IMR-90 (cell line): ENCODE results near the gene CDH15. TPM values are rescaled to one million over a fixed set of nuclear protein-coding genes. Genes with fewer than 3 reads are reported as not detected.
A peak's percentile ranks its signal among the peaks of the same experiment; 100 is the strongest.

Source experiments
- ATAC-seq: fragments of 200-7000 bp; cut with Tn5 transposase; 2 replicates; pipeline ENCODE4 v1.9.1; 2020; ENCODE audit warnings: low read depth, mild to moderate bottlenecking, moderate library complexity
- BruUV-seq: library from RNA; stranded (reverse); fragments of 400-500 nt; replicated peaks from 2 replicates; lab custom pipeline; 2021; lab: Mats Ljungman, UMichigan
- CTCF ChIA-PET: fragments of 300-600 bp; formaldehyde crosslinking; extraction: SDS; loops from one replicate; lab custom pipeline; 2021; ENCODE audit warnings: antibody characterized with exemption; lab: Yijun Ruan, JAX
- POLR2A ChIA-PET: fragments of 300-600 bp; sonication (Branson Sonifier 250); formaldehyde crosslinking; loops from one replicate; lab custom pipeline; 2022; ENCODE audit warnings: antibody characterized with exemption; ENCODE audit not compliant: unreplicated experiment; lab: Charles Lee
- DNase-seq: peaks from one replicate; pipeline ENCODE4 v3.0.0; 2013
- H2AFZ ChIP-seq: replicated peaks from 2 replicates; pipeline ENCODE3; 2013; ENCODE audit warnings: low read length, mild to moderate bottlenecking; ENCODE audit not compliant: poor library complexity
- H2AK5ac ChIP-seq: 2 replicates; pipeline ENCODE4 v1.6.1; 2013; ENCODE audit warnings: low read depth, low read length, inconsistent platforms
- H2AK9ac ChIP-seq: replicated peaks from 2 replicates; pipeline ENCODE3; 2013; ENCODE audit warnings: mild to moderate bottlenecking, low read depth, low read length, moderate library complexity; ENCODE audit not compliant: poor library complexity
- H2BK120ac ChIP-seq: 2 replicates; pipeline ENCODE4 v1.6.1; 2013; ENCODE audit warnings: low read depth, low read length, inconsistent platforms
- H2BK15ac ChIP-seq: 3 replicates; pipeline ENCODE4 v1.6.1; 2013; ENCODE audit warnings: low read depth, low read length, inconsistent platforms
- H2BK20ac ChIP-seq: 2 replicates; pipeline ENCODE4 v1.6.1; 2013; ENCODE audit warnings: low read depth, mild to moderate bottlenecking, inconsistent platforms, low read length, moderate library complexity
- H2BK5ac ChIP-seq: 2 replicates; pipeline ENCODE4 v1.6.1; 2013; ENCODE audit warnings: mild to moderate bottlenecking, low read depth, low read length, inconsistent platforms; ENCODE audit not compliant: poor library complexity, severe bottlenecking
- H3K14ac ChIP-seq: replicated peaks from 2 replicates; pipeline ENCODE4 v1.6.1; 2013; ENCODE audit warnings: low read depth, low read length, inconsistent platforms
- H3K18ac ChIP-seq: 2 replicates; pipeline ENCODE4 v1.6.1; 2013; ENCODE audit warnings: low read depth, low read length, control low read depth
- H3K23ac ChIP-seq: 2 replicates; pipeline ENCODE4 v1.6.1; 2013; ENCODE audit warnings: low read depth, low read length, inconsistent platforms
- H3K27ac ChIP-seq: 2 replicates; pipeline ENCODE4 v1.5.1; 2013; ENCODE audit warnings: mild to moderate bottlenecking, control low read depth, low read length; ENCODE audit not compliant: insufficient read depth
- H3K27me3 ChIP-seq: 2 replicates; pipeline ENCODE4 v1.6.1; 2013; ENCODE audit warnings: low read length; ENCODE audit not compliant: control insufficient read depth, insufficient read depth
- H3K36me3 ChIP-seq: 2 replicates; pipeline ENCODE4 v1.6.1; 2013; ENCODE audit warnings: low read length, mixed read lengths; ENCODE audit not compliant: control insufficient read depth, insufficient read depth
- H3K4ac ChIP-seq: 2 replicates; pipeline ENCODE4 v1.6.1; 2013; ENCODE audit warnings: low read depth, low read length, inconsistent platforms
- H3K4me1 ChIP-seq: 2 replicates; pipeline ENCODE4 v1.6.1; 2013; ENCODE audit warnings: low read length, mixed read lengths; ENCODE audit not compliant: control insufficient read depth, insufficient read depth
- H3K4me2 ChIP-seq: 2 replicates; pipeline ENCODE4 v1.6.1; 2013; ENCODE audit warnings: low read depth, mild to moderate bottlenecking, control low read depth, low read length, moderate library complexity
- H3K4me3 ChIP-seq: 2 replicates; pipeline ENCODE4 v1.5.1; 2013; ENCODE audit warnings: low read depth, mild to moderate bottlenecking, control low read depth, low read length, moderate library complexity; ENCODE audit not compliant: insufficient read depth
- H3K56ac ChIP-seq: 2 replicates; pipeline ENCODE4 v1.6.1; 2013; ENCODE audit warnings: low read length, inconsistent platforms; ENCODE audit not compliant: insufficient read depth; ENCODE audit errors: extremely low read depth
- H3K79me1 ChIP-seq, 2 experiments: 2 replicates each; pipeline ENCODE4 v1.6.1; 2013; ENCODE audit warnings: low read length in 2 of 2, inconsistent platforms in 1 of 2, low read depth in 1 of 2
- H3K9ac ChIP-seq: 2 replicates; pipeline ENCODE4 v1.6.1; 2013; ENCODE audit warnings: low read depth, low read length, control low read depth
- H3K9me1 ChIP-seq: 2 replicates; pipeline ENCODE4 v1.6.1; 2013; ENCODE audit warnings: low read length, inconsistent platforms; ENCODE audit not compliant: insufficient read depth
- H3K9me3 ChIP-seq: 2 replicates; pipeline ENCODE4 v1.6.1; 2013; ENCODE audit warnings: low read length; ENCODE audit not compliant: control insufficient read depth, insufficient read depth
- H4K20me1 ChIP-seq: 2 replicates; pipeline ENCODE4 v1.6.1; 2013; ENCODE audit warnings: low read length, inconsistent platforms; ENCODE audit not compliant: insufficient read depth
- H4K5ac ChIP-seq: 2 replicates; pipeline ENCODE4 v1.6.1; 2013; ENCODE audit warnings: mild to moderate bottlenecking, low read depth, low read length, control low read depth
- H4K8ac ChIP-seq, 2 experiments: 2 replicates each; pipeline ENCODE4 v1.6.1; 2013; ENCODE audit warnings: low read depth in 2 of 2, low read length in 2 of 2, control low read depth in 1 of 2, inconsistent platforms in 1 of 2
- H4K91ac ChIP-seq: 2 replicates; pipeline ENCODE4 v1.6.1; 2013; ENCODE audit warnings: low read depth, low read length, inconsistent platforms; ENCODE audit not compliant: insufficient read depth
- CEBPB ChIP-seq: IDR thresholded peaks from 2 replicates; pipeline ENCODE4 v1.6.1; 2012; ENCODE audit warnings: low read depth, low read length, improper control_type of control experiment
- ELK1 ChIP-seq: fragments of 150-350 bp; IDR thresholded peaks from 2 replicates; pipeline ENCODE4 v1.6.1; 2016; ENCODE audit warnings: low read depth, mild to moderate bottlenecking, low read length, moderate library complexity, borderline replicate concordance
- MXI1 ChIP-seq: IDR thresholded peaks from 2 replicates; pipeline ENCODE4 v1.6.1; 2012; ENCODE audit warnings: low read depth, mild to moderate bottlenecking, low read length, moderate library complexity, borderline replicate concordance
- NFE2L2 ChIP-seq: fragments of 150-350 bp; IDR thresholded peaks from 2 replicates; pipeline ENCODE4 v1.6.1; 2016; ENCODE audit warnings: low read depth, mild to moderate bottlenecking, low read length
- POLR2A ChIP-seq: IDR thresholded peaks from 2 replicates; pipeline ENCODE4 v1.6.1; 2012; ENCODE audit warnings: mild to moderate bottlenecking, low read depth, low read length
- SMC3 ChIP-seq: fragments of 150-350 bp; IDR thresholded peaks from 2 replicates; pipeline ENCODE4 v1.6.1; 2016; ENCODE audit warnings: low read depth, mild to moderate bottlenecking, antibody characterized with exemption, low read length, moderate library complexity
- WGBS, 2 experiments: methylation state at CpG; one replicate each; pipeline versions ENCODE4 v1.1.5 to v1.1.7; 2013; ENCODE audit warnings: missing lambda C conversion rate in 2 of 2; ENCODE audit not compliant: insufficient read length in 1 of 2; ENCODE audit errors: extremely low coverage in 2 of 2; 5-methylcytosine and 5-hydroxymethylcytosine counted together
- dilution Hi-C: fragments of 300-500 bp; cut with HindIII; formaldehyde crosslinking; loops from one replicate; pipeline ENCODE4 v1.14.3; 2018; ENCODE audit warnings: low sequenced_read_pairs; ENCODE audit not compliant: unreplicated experiment
- in situ Hi-C: fragments of 300-500 bp; cut with MboI; formaldehyde crosslinking; loops from 3 replicates; pipeline ENCODE4 v1.14.3; 2019; ENCODE audit warnings: low sequenced_read_pairs, inconsistent platforms, mixed read lengths
- intact Hi-C: fragments of 100-400 bp; cut with micrococcal nuclease; formaldehyde crosslinking; loops from 2 replicates; pipeline ENCODE4 v1.10.0; 2022
- polyA plus RNA-seq, 3 experiments: library from polyadenylated mRNA; depleted of rRNA; stranded (reverse); fragments of >200 nt; gene quantifications; 2 replicates each; pipeline ENCODE4 v1.2.3, GENCODE V29; 2012; ENCODE audit warnings: low replicate concordance in 1 of 3
- total RNA-seq: library from RNA; depleted of rRNA; stranded (reverse); fragments of >200 nt; gene quantifications from 2 replicates; pipeline ENCODE4 v1.2.3, GENCODE V29; 2012
- TF ChIP-seq, protein P1 (sequence below): conservative IDR thresholded peaks from 2 replicates; pipeline ENCODE4 v1.5.1; 2012; ENCODE audit warnings: mild to moderate bottlenecking, low read depth, low read length, improper control_type of control experiment

Gene CDH15
- total and polyA plus RNA-seq, 2 of the 4 experiments (the other 2 are of a cell fraction): 0.18 to 0.62 TPM

GRCh38 chr16:89155851-89156739, 15.5 kb upstream of the CDH15 start:
- Histone ChIP-seq H2AK5ac (no peak overlapping the region; the same call in 1 of the 2 replicates), H4K8ac (no peak overlapping the region), H3K23ac (no peak overlapping the region), H4K5ac (no peak overlapping the region), H3K9me3 (no peaks in the 10 kb centered on the region), H3K18ac (no peak overlapping the region), H3K14ac (no peak overlapping the region), H2AFZ (peak overlapping the region; percentile 63), H3K4me2 (no peak overlapping the region), H3K79me1 (no peaks in the 10 kb centered on the region), H2BK120ac (no peak overlapping the region), H3K4ac (no peak overlapping the region), H3K36me3 (peaks cover 2% of the 10 kb centered on the region; the same call in 1 of the 2 replicates), H4K91ac (no peak overlapping the region), H3K9me1 (no peaks in the 10 kb centered on the region), H3K27me3 (peaks cover 2% of the 10 kb centered on the region; the same call in 1 of the 2 replicates), H3K56ac (no peak overlapping the region), H2AK9ac (peak overlapping the region; percentile 72), H2BK15ac (no peak overlapping the region; the same call in 2 of the 3 replicates), H3K4me3 (no peak overlapping the region), H2BK5ac (no peak overlapping the region), H3K9ac (no peak overlapping the region), H4K20me1 (peaks cover 3% of the 10 kb centered on the region; the same call in 1 of the 2 replicates), H3K27ac (no peak overlapping the region), H2BK20ac (no peak overlapping the region), H3K4me1 (peaks cover 8% of the 10 kb centered on the region)
- ChIA-PET CTCF (interaction anchor here (0.5 to 1.2 kb wide), 2 partner anchors 11 to 372 kb away, joined by 3 to 4 read pairs; no protein-coding TSS in a partner anchor), POLR2A (no interaction called here)
- in situ Hi-C loops (no loop called here), intact Hi-C loops (no loop called here), dilution Hi-C loops (no loop called here)
- no TSS peak for BruUV-seq
- TF ChIP-seq MXI1: no peak
- TF ChIP-seq, protein P1, sequence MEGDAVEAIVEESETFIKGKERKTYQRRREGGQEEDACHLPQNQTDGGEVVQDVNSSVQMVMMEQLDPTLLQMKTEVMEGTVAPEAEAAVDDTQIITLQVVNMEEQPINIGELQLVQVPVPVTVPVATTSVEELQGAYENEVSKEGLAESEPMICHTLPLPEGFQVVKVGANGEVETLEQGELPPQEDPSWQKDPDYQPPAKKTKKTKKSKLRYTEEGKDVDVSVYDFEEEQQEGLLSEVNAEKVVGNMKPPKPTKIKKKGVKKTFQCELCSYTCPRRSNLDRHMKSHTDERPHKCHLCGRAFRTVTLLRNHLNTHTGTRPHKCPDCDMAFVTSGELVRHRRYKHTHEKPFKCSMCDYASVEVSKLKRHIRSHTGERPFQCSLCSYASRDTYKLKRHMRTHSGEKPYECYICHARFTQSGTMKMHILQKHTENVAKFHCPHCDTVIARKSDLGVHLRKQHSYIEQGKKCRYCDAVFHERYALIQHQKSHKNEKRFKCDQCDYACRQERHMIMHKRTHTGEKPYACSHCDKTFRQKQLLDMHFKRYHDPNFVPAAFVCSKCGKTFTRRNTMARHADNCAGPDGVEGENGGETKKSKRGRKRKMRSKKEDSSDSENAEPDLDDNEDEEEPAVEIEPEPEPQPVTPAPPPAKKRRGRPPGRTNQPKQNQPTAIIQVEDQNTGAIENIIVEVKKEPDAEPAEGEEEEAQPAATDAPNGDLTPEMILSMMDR: no peak
- no peak for TF ChIP-seq POLR2A
- TF ChIP-seq CEBPB: no peak
- no peak for TF ChIP-seq SMC3
- TF ChIP-seq NFE2L2: no peak
- TF ChIP-seq ELK1: no peak
- 75% methylated on average over 9 of the region's 24 CpGs; no CpG with 5 or more reads in 1 of the 2 experiments for WGBS, 2 experiments
- no peak for ATAC-seq
- no peak for DNase-seq
